GM12872 (cell line): ENCODE results near the gene TMEM132D.

Source experiments
- TF ChIP-seq, protein P1 (sequence below): IDR thresholded peaks from 3 replicates; pipeline ENCODE4 v1.5.1; 2011; ENCODE audit warnings: low read depth, mild to moderate bottlenecking, low read length, moderate library complexity; ENCODE audit not compliant: insufficient read depth

Gene TMEM132D

DNA sequence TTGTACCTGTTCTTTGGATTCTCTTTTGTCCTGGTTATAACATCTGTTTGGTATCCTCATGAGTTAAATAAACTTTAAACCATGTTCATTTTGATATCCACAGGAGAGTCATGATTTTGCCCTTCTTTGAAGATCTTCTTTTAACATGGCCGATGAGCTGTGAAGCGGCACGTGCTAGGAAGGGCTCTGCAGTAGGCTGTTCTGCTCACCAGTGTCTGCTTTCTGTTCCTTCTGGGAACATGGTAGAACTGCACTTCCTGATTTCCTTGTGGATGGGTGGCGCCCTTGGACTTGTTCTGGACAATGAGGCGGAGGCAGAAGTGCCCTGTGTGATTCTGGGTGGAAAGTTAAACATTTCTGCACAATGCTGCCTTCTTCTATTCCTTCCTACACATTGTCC lies 138.1 kb downstream of the TMEM132D start:
- TF ChIP-seq, protein P1, sequence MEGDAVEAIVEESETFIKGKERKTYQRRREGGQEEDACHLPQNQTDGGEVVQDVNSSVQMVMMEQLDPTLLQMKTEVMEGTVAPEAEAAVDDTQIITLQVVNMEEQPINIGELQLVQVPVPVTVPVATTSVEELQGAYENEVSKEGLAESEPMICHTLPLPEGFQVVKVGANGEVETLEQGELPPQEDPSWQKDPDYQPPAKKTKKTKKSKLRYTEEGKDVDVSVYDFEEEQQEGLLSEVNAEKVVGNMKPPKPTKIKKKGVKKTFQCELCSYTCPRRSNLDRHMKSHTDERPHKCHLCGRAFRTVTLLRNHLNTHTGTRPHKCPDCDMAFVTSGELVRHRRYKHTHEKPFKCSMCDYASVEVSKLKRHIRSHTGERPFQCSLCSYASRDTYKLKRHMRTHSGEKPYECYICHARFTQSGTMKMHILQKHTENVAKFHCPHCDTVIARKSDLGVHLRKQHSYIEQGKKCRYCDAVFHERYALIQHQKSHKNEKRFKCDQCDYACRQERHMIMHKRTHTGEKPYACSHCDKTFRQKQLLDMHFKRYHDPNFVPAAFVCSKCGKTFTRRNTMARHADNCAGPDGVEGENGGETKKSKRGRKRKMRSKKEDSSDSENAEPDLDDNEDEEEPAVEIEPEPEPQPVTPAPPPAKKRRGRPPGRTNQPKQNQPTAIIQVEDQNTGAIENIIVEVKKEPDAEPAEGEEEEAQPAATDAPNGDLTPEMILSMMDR: no peak

DNA sequence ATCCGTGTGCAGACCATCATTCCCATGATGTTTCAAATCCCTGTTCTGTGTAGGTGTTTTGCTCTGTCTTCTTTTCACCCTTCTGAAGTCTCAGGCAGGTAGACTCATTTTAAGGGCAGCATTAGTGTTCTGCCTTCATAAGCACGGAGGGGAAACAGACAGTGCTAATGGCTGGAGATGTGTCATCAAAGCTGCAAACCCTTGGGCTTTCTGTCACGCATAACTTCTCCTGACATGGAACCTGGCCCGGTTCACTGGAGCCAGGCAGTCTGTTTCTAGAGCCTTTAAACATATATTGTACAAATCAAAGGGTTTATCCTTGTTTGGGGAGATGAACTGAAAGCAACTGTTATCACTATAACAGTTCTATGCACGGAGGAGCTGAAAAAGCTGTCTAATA lies 141.4 kb downstream of the TMEM132D start:
- TF ChIP-seq, protein P1: no peak

DNA sequence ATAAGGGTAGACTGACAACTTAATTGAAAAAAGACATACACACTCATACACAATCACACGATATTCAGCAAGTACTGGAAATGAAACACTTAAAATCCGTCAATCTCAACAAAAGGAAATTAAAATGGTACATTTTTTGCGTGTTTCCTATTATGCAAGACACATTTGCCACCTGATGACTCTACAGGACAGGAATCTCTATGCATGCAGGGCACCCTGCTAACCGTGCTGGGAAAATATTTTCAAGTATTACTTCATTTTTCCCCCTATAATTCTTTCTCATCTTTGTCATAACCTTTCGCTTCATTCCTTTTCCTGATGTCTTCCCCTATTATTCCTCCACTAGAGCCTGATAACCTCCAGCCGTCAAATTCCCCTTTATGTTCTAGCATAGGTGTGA lies 150.2 kb downstream of the TMEM132D start:
- TF ChIP-seq, protein P1: no peak

DNA sequence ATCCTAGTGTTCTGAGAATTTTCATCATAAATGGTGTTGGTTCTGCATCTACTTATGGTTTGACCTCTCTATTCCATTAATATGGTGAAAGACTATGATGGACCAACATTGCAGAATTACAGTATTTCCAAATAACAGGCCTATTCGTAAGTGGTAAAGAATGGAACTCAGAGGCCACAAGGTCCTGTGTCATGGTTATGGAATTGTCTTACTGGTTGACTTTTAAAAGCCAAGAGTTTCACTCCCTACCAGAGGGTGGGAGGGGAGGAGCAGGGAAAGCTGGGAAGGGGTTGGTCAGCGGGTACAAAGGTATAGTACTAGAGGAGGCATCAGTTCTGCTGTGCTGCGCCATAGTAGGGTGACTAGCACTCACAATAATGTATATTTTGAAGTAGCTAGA lies 153.4 kb downstream of the TMEM132D start:
- TF ChIP-seq, protein P1: no peak

DNA sequence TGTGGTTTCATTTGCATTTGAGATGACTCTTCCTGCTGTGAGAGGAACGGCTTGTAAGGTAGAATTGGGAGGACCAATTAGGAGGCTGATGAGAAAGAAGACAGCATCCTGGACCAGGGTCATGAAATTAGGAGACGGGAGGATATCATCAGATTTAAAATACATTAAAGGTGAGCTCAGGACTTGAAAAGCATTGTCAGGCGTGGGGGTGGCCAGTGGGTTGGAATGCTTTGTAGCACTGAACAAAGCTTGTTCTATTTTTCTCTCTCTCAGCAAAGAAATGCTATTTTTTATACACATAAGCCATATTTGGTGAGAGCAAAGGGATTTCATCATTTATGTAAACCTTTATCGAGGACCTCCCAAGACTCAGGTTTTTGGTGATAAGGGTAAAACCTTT lies 157.5 kb downstream of the TMEM132D start:
- TF ChIP-seq, protein P1: no peak

DNA sequence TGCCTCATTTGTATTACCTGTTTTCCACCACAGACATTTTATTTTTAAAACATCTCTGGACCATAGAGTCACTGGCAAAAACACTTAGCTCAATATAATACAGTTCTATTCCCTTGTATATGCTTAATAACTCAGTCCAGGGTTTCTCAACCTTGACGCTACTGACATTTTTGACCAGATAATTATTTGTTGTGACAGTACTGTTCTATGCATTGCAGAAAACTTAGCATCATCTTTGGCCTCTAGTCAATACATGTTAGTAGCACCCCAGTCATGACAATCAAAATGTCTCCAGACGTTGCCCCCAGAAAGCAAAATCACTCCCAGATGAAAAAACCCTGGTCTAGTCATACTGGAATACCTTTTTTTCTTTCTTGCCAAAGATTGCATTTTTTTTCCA lies 174.7 kb downstream of the TMEM132D start:
- TF ChIP-seq, protein P1: no peak

DNA sequence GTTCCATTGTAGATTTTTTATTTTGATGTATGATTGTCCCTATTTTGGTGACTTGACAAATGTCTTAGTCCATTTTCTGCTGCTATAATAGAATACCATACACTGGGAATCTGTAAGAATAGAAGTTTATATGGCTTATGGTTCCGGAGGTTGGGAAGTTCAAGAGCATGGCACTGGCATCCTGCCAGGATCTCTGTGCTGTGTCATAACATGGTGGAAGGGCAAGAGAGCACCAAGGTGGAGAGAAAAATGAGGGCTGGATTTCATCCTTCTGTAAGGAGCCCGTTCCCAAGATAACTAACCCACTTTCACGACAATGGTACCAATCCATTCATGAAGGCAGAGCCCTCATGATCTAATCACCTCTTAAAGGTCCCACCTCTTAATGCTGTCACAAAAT lies 176.7 kb downstream of the TMEM132D start:
- TF ChIP-seq, protein P1: no peak

DNA sequence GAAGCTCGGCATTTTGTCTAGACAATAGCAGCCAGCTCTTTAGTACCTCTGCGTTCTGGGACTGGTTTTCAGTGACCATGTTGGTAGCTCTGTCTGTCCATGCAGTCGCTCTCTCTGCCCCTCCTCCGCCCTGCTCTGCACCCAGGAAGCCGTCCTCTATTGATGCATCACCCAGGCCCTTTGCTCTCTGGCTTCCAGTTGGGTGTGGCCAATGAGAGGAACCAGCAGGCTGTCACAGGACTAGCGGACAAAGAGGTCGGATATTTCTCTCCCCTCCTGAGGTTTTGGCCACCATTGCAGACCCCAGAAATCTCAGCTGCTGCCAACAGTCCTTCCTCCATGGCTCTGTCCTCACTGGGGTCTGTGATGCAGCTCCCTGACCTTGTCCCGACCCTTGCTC lies 180.6 kb downstream of the TMEM132D start:
- TF ChIP-seq, protein P1: no peak
